Pulmonary artery endothelial cell (primary cell): ENCODE measurements around the gene HBEGF. TPM values are rescaled to one million over a fixed set of nuclear protein-coding genes. Genes with fewer than 3 reads are reported as not detected.

Experiments used
- DNase-seq: peaks from one replicate; pipeline ENCODE4 v3.0.0-alpha.2; 2011; ENCODE audit warnings: low read depth, low spot score
- total RNA-seq: library from RNA; depleted of rRNA; stranded (reverse); fragments of >200 nt; gene quantifications from 2 replicates; pipeline ENCODE4 v1.2.3, GENCODE V29; 2014

The HBEGF gene
- total RNA-seq, 1 donor from 2014 or later: 24.3 TPM

- DNase-seq: no peak
Observed at GRCh38 chr5:140337880-140338279, 8.5 kb downstream of the HBEGF start.

- DNase-seq: no peak
Observed at GRCh38 chr5:140336388-140336787, 10.0 kb downstream of the HBEGF start.

- DNase-seq: no peak
Observed at GRCh38 chr5:140331638-140332037, 14.8 kb downstream of the HBEGF start.

- DNase-seq: no peak
Observed at GRCh38 chr5:140329739-140330481, 16.5 kb downstream of the HBEGF start.

- DNase-seq: no peak
Observed at GRCh38 chr5:140328036-140328764, 18.2 kb downstream of the HBEGF start.

- DNase-seq: no peak
Observed at GRCh38 chr5:140327589-140327988, 18.8 kb downstream of the HBEGF start.

- no peak for DNase-seq
Observed at GRCh38 chr5:140325486-140325885, 20.9 kb downstream of the HBEGF start.

GRCh38 chr5:140324617-140325241 is 21.7 kb downstream of the HBEGF start:
- no peak for DNase-seq

- DNase-seq: no peak
Observed at GRCh38 chr5:140324041-140324600, 22.3 kb downstream of the HBEGF start.

- peak; percentile 80 for DNase-seq
Observed at GRCh38 chr5:140322751-140323731, 23.4 kb downstream of the HBEGF start.

- no peak for DNase-seq
Observed at GRCh38 chr5:140321796-140322195, 24.6 kb downstream of the HBEGF start.

- DNase-seq: no peak
Observed at GRCh38 chr5:140319833-140320232, 26.6 kb downstream of the HBEGF start.

GRCh38 chr5:140318792-140319191 is 27.6 kb downstream of the HBEGF start:
- no peak for DNase-seq

GRCh38 chr5:140317859-140318258 is 28.5 kb downstream of the HBEGF start:
- DNase-seq: no peak

- DNase-seq: no peak
Observed at GRCh38 chr5:140312791-140313189, 33.6 kb downstream of the HBEGF start.

GRCh38 chr5:140312067-140312790 is 34.2 kb downstream of the HBEGF start:
- peak; percentile 96 for DNase-seq

- DNase-seq: peak; percentile 89
Observed at GRCh38 chr5:140311011-140311467, 35.4 kb downstream of the HBEGF start.

GRCh38 chr5:140310434-140310833 is 36.0 kb downstream of the HBEGF start:
- no peak for DNase-seq

GRCh38 chr5:140309706-140310249 is 36.6 kb downstream of the HBEGF start:
- no peak for DNase-seq

GRCh38 chr5:140305471-140305870 is 40.9 kb downstream of the HBEGF start:
- DNase-seq: no peak
